ENCODE results near the gene KIDINS220.

Gene KIDINS220

DNA sequence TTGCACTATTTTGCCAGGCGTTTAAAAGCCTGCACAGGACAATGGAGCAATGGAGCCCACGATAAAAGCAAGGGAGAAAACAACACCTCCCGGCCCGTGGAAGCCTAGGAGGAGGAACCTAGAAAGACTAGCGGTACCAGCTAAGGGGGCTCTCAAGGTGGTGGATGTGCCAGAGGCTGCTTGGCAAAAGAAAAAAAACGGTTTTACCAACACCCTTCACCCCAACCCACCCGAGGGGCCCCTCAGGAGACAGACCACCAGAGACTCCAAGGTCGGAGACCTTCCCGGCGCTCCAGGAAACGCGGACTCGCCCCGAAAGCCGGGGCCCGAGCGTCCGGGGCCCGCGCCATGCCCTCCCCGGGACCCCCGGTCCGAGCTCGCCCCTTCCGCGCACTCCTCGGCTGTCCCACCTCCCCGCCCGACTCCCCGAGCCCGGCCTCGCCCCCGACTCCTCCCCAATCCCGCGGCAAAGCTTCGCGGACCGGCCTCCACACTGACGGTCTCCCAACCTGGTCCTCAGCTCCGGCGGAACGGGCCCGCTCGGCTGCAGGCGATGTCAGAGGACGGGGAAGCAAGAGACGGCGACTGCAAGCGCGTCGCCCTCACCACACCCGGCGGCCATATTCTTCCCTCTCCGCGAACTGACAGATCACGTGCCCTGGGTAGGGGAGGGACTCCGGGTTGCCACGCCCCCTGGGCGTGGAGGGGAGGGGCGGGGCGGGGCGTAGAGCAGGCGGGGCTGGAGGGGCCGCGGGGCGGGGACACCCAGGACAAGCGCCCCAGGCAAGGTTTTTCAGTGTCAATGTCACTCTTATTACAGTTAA lies at the start of gene KIDINS220:
Gene KIDINS220, minus strand, starts transcription at position 643 of the 824 bp plus-strand sequence. CDS start 10,520 bp downstream, outside the sequence.
- DNase-seq: peak; percentile 62

DNA sequence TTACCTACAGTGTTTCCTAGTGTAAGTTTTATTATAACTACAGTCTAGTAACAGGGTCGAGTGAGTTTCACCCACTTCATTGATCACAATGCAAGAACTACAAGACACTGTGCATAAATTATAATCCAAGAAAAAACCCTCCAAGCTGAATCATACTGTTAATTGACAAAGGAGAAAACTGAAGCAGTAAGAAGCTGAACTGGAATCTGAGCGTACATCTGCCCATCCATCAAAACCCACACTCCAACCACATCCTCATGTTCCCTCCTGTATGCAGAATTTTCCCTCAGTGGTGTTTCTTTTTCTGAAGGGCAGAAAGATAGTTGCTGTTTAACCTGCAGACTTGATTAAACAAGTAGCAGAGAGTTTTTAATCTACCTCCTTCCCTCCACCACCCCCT lies 49.5 kb upstream of the KIDINS220 start:
- DNase-seq: no peak

DNA sequence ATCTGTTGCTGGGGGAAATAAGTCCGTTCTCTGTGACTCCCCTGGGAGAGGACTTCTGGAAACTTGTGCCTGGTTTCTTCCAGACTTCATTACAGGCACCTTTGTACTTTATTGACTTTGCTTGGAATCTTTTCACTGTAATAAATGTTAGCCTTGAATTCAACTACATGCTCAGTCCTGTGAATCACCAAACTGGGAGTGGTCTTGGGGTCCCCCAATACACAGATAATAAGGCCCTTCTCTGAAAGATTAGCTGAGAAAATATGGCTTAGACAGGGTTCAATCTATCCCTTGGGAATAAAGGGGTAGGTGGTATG lies 48.7 kb upstream of the KIDINS220 start:
- DNase-seq: no peak

DNA sequence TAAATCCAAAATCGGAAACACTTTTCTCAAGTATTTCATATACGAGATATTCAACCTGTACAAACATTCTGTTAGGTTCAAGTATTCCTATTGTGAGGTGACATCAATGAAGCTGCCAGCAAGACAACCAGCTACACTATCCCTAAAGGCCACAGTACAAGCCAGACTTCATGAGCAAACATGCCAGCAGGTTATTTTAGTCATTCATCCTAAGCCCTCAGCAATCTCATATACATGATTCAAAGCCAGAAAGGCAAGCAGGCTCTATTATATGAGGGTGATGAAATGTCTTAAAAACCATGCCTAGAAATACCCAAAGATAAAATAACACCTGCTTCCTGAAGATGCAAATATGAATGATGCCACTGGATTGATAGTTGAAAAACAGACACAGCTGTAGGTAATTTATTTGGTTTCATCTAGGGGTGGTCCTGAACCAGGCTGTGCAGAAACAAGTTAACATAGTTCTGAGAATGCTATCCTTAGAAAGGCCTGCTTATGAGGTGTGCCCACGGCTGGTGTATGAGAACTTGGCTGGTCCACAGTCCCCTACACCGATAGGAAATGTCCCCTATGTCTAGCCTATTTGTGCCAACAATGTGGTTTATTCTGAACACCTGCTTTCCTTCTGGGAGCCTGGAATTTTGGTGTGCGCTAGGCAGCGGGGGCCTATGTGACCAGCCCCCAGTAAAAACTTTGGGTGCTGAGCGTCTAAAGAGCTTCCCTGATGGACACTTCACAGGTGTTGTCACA lies 48.2 kb upstream of the KIDINS220 start:
- no peak for DNase-seq

DNA sequence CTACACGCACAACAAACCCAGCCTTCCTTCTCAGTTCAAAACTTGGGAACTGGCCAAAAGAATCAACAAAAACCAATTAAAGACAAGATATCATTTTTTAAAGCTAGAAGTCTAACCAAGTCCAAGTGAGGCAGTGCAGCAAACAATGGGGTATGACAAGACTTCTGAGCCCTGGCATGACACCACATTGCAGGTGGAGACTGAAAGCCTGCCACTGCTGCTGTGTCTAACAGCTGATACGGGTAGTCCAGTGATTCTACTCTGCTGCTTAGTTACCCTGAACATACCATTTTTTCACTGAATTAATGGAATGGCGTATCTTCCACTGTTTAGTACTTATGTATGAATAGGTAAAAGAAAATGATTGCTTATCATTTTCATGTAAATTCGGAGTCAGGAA lies 47.4 kb upstream of the KIDINS220 start:
- no peak for DNase-seq

DNA sequence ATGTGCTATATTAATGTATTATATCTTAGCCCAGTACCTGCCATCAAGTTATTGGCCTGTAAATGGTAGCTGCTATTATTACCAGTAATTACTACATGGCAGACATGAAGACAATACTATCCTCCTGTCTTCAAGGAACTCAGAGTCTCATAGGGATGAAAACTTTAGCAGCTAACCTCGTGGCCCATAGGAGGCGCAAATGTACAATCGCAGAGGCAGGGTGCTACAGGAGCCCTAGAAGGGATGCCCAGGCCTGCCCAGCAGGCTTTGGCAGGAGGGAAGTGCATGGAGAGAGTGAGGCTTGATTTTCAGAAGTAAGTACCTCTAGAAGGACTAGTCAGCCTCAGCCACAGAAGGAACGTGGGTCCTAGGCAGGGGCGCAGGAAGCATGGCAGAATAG lies 44.7 kb upstream of the KIDINS220 start:
- DNase-seq: no peak

DNA sequence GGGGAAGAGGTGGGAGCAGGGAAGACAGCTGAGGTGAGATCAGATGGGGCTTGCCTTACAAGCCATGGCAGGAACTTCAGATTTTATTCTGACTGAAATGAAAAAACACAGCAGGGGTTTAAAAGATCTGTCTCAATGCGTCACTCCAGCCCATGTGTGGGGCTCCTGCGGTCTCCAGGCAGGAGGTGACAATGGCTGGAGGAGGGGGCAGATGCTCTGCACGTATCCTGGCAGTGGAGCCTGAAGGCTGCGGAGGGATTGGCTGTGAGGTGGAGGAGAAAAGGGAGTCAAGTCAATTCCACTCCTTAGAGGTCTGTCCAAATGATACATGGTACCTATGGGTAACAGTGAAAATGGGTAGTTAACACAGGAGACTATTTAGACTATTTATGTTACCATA lies 40.5 kb upstream of the KIDINS220 start:
- no peak for DNase-seq

DNA sequence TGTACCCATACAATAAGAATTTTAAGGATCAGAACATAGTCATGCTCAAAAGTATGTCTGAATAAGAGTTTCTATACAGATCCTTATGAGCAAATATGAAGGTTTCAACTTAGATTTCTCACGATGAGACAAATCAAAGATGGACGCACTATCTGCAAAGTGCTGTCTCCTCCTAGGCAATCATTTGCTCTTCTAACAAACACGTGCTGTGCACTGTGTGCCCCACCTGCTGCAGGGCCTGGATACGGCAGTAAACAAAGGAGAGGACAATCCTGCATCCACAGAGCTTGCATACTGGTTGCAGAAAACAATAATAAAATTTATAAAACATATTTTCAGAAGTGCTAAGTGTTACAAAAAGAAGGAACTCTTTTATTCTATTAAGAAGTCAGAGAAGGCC lies 39.9 kb upstream of the KIDINS220 start:
- DNase-seq: no peak

DNA sequence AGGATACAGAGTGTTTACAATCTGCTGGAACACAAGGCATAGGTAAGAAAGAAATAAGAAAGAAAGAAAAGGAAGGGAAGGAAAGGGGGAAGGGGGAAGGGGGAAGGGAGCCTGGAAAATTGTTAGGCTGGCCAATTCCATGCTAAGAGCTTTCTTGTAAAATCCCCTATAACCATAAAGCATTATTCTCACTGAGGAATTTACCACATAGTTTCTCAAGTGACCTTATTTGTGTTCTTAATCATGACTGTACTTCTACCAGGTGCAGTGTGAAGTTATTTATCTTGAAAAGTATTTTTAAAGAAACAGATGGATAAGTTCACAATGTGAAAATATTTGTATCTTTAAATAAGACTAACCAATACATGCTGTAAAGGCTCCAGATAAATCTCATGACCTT lies 39.2 kb upstream of the KIDINS220 start:
- DNase-seq: no peak

DNA sequence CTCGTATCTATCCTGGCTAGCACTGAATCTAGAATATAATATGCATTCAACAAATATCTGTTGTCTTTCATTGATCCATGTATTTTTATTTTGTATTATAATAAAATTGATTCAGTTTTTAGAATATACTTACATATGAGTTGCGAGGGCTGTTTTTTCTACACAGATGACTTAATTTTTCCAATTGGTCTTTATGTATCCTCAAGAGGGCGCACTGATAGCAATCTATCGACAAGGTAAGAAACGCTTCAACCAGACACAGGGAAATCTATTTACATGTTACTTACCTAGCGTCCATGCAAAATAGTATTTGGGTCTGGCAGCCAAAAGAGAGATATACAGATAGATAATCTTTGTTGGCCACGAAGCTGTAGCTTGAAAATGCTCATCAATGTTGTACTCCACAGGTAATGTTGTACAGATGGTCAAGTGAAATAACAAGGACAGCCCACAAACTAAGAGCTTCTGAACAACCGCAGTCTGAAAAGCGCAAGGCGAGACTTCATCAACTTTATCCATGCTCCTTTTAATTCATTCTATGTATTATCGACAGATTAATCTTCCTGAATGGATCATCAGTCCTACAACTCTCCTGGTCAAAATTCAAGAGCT lies 35.5 kb upstream of the KIDINS220 start:
- DNase-seq: peak; percentile 22

DNA sequence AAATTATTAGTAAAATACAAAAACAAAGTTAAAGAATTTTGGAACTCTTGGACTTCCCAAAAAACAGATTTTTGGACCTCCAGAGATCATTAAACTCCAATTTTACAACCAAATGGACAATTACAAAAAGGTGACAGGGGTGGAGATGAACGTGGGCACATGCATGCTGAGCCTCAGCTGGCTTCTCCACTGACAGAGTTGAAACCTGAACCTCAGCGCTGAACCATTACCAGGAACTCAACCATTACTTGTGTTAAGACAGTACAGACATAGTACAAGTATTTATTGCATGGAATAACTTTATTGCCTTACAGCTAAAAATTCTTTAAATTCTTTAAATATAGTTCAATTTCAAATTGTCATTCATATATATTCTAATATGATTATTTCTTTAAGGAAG lies 33.0 kb upstream of the KIDINS220 start:
- no peak for DNase-seq

DNA sequence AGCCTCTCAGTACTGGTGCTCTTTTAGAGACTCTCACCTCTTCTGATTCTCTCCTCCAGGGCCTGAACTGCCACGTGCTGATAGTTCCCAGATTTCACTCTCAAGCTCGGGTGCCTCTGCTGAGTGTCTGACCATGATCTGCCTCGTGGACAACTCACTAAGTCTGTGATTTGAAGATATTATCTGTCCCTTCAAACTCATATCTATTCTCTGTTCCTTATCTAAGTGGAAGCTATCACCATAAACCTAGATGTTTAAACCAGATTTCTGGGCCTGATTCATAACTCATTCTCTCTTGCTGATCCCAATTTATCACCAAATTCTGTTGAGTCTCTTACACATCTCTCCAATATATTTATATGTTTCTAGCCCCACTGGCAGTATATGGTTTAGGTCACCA lies 29.9 kb upstream of the KIDINS220 start:
- no peak for DNase-seq

DNA sequence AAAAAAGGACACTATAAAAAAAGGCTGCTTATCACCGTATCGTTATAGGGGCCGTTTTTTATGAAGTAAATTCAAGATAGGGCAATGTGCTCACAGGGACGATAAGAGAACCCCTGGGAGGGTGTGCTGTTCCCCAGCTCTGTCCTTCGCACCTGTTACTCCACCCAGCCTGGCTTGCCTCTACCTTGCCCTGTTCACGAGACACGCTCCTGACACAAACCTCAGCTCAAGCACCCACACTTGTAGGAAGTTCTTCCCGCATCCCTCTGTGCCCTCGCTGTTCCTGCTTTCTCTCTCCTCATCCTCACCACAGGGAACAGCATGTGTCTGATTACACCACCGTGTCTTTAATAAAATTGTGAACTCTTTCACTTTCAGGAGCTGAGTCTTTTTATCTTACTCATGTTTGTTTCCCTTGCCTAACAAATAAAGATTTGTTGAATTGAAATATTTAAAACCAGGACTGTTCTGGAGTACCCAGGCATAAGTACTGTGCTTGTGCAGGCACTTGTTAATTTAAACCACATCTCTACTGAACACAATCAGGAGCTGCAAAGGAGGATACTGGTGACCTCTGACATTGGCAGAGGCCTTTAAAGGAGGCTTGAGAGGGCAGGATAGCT lies 26.0 kb upstream of the KIDINS220 start:
- no peak for DNase-seq

DNA sequence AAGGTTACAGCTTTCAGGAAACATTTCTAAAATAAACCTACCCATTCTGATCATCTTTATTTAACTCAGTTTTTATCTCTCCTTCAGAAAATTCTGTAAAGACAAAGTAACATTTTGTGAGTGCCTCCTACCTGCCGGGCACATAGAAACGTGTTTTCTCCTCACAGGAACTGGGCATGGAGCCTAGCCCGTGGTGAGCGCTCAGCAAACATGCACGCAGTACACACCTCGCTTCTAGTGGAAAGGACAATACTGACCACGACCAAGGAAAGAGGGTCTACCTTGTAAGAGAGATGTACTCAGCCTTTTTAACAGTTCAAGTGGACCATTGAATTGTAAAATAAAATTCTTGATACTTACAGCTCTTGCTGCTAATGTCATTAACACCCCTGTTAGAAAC lies 24.8 kb upstream of the KIDINS220 start:
- DNase-seq: no peak

DNA sequence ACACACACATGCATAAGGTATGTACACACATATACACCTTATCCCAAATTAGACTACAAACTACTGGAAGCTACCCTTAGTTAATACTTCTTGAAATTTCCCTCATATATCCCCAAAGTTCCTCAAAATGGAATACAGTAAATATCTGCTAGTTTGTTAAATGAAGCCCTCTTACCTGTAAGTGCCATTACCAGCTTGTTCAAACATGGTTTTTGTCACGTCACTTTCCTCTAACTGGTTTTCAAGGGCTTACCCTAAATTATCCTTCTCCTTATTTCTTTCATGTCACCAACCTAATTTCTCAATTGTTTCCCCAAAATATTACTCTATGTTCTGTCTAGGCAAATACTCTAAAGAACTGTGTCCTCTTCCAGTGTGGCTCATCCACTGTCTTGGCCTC lies 24.4 kb upstream of the KIDINS220 start:
- DNase-seq: no peak

DNA sequence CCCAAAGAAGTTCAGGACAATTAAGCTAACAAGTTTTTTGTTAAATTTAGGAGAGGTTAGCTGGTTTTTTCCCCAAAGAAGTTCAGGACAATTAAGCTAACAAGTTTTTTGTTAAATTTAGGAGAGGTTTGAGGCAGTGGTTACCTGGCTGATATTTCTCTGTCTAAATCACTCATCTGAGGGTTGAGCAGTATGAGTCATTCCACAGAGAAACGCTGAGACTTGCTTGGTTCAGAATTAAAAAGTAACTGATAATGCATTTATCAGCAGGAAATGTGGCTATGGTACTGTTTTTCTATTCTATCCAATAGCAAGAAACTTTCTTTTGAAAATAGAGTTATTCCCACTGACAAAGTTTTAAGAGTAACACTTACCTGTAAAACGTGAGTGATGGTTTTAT lies 22.8 kb upstream of the KIDINS220 start:
- DNase-seq: no peak

DNA sequence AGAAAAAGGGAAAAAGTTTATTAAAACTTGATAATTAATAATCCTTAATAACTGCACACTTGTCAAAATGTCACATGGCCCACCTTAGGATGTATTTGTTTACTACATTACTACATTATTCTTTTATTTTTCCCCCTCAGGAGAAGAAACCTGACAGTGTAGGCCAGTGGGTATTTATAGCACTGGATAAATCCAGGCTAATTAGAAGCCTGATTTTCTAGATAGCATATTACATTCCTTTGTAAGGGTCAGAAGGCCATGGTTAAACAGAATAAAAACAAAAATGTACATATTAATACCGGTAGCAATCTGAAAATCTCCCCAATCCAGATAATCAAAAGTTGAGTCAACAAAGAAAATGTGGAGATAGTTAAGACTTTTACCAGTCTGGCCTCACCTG lies 21.5 kb upstream of the KIDINS220 start:
- DNase-seq: no peak

DNA sequence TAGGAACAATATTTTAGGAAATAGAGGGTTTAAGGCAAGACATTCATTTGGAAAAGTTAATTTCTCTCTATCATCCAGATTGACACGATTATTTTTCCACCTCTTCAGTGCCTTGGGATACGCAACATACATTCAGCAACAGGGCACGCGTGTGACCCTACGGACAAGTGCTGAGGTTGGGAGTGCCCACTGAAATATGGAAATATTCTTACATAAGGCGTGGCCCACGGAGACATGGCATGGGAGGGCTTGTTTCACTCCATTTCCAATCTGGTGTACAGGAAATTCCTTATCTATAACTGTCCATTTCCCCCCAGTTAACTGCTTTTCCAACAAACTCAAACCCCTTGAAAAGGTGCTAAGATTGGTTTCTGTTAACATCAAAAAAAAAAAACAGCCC lies 20.9 kb upstream of the KIDINS220 start:
- no peak for DNase-seq

DNA sequence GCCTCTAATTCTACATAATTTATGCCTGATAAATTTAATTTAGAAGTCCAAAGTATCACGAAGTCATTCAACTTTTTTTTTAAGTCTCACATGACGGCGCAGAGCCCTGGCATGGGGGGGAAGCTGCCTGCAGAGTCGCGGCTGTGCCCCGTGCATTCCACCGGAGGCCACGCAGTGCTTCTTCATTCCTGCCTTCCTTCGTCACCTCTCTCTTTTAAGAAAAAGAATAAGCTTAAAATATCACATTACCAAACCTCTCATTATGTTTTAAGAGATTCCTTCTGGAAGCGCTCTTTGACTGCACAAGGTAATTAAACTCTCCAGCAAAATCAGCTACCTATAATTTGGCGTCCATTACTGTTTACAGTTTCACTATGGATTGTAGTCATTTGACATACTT lies 20.3 kb upstream of the KIDINS220 start:
- no peak for DNase-seq

DNA sequence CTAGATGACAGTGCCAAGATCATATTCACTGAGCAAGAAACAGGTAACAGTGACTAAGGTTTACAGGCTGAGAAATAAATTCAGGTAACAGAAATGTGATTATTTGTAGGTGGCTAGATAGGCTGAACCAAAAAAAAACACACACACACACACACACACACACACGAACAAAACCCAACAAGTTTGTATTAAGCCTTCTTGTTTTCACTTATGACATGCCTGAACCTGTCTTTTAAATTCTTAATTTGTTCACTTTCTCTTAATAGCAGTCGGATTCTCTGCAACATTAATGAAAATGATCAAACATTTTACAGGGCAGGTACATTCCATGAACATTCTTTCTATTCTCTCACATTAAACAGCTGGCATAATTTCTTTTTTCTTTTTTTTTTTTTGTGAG lies 18.8 kb upstream of the KIDINS220 start:
- DNase-seq: no peak

DNA sequence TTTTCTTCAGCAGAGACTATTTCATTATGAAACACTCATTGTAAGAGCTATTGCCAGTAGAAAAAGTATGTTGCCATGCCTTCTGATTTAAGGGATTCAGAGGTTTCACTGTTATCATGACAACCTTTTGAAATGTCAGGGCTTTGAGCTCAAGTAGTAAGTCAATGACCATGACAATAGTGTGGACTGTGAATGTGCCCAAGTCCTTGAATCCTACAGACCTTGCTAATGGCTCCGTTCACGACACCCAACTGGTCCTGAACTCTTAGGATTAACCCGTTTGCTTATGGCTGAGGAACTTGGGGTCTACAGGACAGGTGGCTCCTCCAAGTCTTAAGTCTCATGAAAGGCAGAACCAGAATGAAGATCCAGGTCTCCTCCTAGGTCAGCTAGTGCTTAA lies 17.6 kb upstream of the KIDINS220 start:
- DNase-seq: no peak

DNA sequence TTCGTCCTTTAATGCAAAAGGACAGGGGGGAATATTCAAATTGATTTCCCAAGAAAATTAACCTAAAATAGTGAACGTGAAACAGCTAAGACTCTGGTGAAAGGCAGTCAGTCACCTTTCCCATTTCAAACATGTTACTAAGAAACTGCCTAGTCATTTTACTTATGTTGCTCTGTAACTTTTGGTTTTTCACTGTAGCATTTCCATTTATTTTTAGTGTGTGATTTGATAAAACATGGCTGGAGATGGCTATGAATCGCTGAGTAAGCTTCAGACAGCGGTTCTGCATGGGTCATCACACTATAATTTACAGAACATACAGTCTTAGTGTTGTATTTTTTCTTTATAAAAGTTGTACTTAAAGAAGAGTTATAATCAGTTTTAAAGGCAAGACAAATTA lies 16.0 kb upstream of the KIDINS220 start:
- no peak for DNase-seq

DNA sequence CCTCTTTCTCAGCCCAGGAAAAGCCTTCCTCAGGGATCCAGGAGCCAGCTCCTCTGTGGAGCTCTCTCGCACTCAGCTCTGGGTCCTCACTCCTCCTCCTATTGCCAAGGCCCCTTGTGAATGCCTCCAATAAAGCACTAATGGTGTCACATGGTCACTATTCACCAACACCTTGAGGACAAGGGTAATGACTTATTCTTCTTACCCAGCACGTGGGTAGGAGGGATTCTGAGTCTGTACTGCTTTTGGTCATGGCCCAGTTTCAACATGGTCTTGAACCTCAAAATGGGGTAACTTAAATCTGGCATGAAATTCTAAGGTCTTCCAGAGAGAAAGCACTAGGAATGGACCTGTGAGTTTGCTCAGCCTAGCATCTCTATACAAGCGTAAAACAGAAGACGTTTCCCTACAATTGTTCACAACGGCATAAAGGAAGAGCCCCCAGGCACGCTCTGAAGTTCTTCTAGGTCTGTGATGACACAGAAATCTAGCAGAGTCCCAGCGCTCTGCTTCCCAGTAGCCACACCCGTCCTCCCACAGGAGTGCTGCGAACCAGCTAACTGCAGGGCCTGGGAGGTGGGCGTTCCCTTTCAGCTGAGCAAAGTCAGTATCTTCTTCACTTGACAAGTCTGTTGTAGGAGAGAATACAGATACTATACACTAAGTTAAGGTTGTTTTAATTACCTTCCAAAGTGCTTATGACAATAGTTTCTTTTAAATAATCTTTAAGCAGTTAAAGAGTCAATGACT lies 14.6 kb upstream of the KIDINS220 start:
- no peak for DNase-seq
